Stimulated activated CD8-positive, alpha-beta memory T cell treated with anti-CD3 and anti-CD28 coated beads, Interleukin-4, amount 100 ng/mL, for 1 hour (primary cell): ENCODE measurements around the gene PMVK.
A peak's percentile ranks its signal among the peaks of the same experiment; 100 is the strongest.
"Not testable (repeated sequence)": the region's sequence is repeated elsewhere in the genome, so short reads cannot be mapped to it uniquely, and the experiment has no call there.

Experiments
- DNase-seq, 2 donors: peaks; one replicate each; pipeline ENCODE4 v3.0.0-alpha.2; 2020; ENCODE audit warnings: low read depth in 2 of 2, low spot score in 1 of 2

The PMVK gene

DNA sequence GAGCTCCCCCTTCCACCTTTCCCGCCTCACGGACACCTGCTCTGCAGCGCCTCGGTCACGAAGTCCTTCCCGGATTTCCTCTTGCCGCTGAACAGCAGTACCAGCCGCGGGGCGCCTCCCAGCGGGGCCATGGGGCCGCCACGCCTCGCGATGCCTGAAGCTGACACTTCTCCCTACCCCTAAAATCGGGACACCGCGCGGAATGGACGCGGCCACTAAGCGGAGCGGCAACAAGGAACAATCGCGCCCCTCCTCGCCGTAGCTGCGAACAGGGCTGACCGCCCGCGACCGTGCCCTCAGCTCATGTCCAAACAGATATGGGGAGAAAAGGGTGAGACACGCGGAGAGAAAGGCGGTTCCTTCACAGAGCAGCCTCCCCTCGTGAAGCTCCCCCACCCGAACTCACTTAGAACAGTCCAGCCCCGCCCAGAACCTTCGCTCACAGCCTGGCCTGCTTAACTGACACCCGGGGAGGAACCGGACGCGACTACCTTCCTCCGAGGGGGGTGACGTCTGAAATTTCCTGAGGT lies at the start of gene PMVK:
TSS of gene PMVK (minus strand) at position 165 of the 530 bp plus-strand sequence. CDS start at position 131, 34 bp downstream.
- DNase-seq, result peak; percentile 86 to 91

- no peak for DNase-seq
These were observed 47.4 kb upstream of the PMVK start for GRCh38 chr1:154983776-154984466.

GRCh38 chr1:154982897-154983648 lies 46.6 kb upstream of the PMVK start, which contains the start of gene FLAD1:
TSS of gene FLAD1 (plus strand) at chr1:154983344. CDS start at chr1:154983695, 351 bp downstream.
- DNase-seq, result peak; percentile 80 to 87

GRCh38 chr1:154982341-154982740 lies 45.8 kb upstream of the PMVK start:
- no peak for DNase-seq

GRCh38 chr1:154978360-154978759 lies 41.8 kb upstream of the PMVK start:
- DNase-seq, result no peak

DNA sequence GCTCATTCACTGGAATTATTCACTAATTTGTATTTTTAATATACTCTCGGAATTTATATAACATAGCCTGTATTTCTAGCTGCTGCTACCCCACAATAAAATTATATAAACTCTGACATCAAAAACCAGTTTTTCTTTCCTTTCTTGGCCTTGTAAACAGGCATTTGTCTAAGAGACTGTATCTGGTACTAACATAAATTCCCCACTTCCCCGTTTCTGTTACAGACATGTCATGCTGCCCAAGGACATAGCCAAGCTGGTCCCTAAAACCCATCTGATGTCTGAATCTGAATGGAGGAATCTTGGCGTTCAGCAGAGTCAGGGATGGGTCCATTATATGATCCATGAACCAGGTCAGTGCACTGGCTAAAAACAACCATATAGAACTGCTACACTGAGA lies 41.2 kb upstream of the PMVK start:
- DNase-seq, result not testable (repeated sequence)

- no peak for DNase-seq
These were observed 39.0 kb upstream of the PMVK start for GRCh38 chr1:154975409-154976059.

GRCh38 chr1:154974808-154975408 lies 38.4 kb upstream of the PMVK start:
- peak; percentile 86 to 91 for DNase-seq

DNA sequence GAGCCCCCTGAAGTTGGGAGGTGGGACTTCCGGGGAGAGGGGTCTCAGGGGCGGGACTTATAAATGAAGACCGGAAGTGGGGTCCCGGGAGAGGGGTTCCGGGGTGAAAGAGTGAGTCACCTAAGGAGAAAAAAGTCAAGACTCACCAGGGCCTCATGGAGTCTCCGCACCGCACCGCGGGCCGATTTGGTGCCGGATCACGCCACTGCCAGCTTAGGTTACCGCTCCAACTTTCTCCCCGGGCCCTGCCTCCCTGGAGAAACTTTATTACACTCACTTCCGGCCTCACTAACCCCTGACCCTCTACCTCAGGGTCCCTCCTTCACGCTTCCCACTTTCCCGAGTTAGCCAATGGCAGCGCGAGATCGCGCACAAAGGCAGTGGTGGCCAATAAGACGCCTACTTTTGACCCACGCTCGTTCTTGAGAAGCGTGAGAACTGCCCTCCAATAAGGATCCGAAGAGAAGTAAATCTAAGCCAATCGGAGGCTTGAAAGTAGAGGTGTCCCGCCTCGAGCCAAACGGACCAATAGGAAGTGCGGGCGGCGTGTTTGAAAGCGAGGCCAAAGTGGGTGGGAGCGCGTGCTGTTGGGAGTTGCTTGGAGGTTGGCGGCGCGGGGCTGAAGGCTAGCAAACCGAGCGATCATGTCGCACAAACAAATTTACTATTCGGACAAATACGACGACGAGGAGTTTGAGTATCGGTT lies 37.7 kb upstream of the PMVK start, which contains the start of gene CKS1B:
TSS of gene CKS1B (plus strand) at position 580 of the 706 bp plus-strand sequence. CDS start at position 645, 65 bp downstream.
- DNase-seq, result peak; percentile 87 to 92

DNA sequence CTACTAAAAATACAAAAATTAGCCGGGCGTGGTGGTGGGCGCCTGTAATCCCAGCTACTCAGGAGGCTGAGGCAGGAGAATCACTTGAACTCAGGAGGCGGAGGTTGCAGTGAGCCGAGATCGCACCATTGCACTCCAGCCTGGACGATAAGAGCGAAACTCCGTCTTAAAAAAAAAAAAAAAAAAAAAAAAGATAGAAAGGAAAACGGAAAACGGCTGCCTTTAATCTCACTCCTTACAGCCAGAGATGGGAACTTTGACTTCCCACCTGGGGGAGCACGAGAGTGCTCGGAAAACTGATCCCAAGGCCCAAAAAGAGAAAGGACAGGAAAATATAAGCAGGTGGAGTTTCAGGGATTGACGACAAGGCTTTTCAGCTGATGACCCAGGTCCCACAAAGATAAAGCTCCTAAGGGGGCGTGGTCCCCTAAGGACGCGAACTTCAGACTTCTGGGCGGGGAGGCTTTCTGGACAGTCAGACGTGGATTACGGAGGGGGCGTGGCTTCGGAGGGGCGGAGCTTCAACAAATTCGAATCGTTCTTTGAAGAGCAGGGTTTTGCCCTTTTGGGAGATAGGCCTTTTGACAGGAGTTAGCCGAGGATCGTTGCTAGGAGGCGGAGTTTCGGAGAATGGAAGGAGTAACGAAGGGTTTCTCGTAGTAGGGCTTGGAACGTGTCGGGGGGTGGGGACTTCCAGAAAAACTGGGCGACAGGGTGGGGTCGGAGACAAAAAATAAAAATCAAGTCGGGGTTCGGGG lies 37.0 kb upstream of the PMVK start:
- DNase-seq, result peak; percentile 78

GRCh38 chr1:154972517-154973343 lies 36.2 kb upstream of the PMVK start:
- DNase-seq, result no peak

DNA sequence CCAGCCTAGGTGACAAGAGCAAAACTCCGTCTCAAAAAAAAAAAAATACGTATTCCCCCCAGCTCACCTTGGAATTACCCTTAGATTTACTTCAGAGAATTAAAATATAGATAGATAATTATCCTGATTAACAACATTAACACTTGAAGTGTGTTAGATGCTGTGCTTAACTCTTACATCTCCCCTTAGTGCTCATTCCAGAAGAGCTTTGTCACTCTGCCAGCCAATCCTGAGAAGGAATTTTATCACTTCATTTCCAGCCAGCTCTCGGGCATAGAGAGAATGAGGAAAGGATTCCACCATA lies 35.6 kb upstream of the PMVK start:
- no peak for DNase-seq

DNA sequence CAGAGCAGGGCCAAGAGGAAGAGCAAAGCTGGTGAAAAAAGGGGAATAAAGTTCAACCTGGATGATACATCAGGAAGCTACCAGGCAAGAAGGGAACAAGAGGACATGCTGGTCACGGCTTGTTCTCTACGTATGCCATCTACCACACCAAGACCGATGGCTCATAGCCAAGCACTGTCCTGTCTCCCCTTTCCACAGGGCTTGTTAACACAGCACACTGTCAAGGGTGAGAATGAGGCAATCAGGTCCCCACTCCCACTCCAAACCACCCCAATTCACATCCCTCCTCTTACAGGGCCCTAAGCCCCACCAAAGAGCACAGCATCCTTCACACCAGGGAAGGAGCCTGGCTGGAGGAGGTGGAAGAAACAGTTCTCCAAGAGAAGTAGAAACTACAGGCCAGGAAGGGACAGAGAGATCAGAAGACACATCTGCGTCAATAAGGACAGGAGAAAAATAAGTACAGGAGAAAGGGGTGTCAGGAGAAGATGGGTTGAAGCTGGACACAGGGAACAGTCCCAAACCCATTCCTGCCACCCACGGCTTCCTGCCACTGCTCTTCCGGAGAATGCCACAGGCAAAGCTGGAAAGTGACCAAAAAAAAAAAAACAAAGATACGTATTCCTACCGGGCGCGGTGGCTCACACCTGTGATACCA lies 35.0 kb upstream of the PMVK start:
- DNase-seq, result no peak

- DNase-seq, result no peak
These were observed 34.3 kb upstream of the PMVK start, which contains the start of gene SHC1 for GRCh38 chr1:154970631-154971340. TSS of gene SHC1 (minus strand) at chr1:154970747. CDS start at chr1:154970526, 221 bp downstream.

DNA sequence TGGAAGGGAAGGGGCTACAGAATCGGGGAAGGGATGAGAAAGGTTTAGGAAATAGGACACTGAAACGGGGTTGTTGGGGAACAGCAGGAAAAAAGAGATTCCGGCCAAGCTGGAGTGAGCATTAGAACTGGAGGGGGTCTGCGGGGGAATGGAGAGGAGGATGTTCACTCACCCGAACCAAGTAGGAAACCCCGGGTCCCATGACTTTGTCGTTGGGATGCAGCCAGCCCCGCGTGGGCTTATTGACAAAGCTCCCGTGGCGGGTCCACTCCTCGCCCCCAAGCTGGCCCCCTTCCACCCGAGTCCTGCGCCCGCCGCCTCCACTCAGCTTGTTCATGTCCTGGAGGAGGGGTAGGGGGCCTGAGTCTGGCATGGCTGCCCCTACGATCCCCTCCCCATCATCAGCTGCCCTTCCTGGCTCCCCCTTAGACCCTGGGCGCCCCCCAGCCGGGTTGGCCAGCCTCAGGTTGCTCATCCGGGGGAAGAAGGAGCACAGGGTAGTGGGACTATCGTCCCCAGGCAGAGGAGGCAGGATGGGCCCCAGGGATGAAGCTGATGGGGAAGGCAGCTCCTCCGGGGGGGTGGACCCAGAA lies 33.4 kb upstream of the PMVK start:
- no peak for DNase-seq

DNA sequence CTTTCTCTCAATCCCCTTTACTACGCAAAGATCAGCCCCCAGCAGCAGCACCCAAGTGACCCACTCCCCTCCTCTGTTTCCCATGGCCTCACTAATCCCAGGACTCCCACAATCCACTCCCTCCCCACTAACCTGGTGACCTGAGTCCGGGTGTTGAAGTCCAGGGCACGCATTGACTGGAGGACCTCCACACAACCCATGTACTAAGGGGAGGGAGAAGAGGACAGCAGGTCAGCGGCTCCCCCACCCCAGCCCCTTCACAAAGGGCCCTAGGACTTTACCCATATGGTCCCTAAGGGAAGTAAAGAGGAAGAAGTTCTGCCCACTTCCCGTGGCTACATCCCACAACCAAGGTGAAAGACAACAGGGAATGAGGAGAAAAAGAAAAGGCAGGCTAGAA lies 32.7 kb upstream of the PMVK start:
- no peak for DNase-seq

DNA sequence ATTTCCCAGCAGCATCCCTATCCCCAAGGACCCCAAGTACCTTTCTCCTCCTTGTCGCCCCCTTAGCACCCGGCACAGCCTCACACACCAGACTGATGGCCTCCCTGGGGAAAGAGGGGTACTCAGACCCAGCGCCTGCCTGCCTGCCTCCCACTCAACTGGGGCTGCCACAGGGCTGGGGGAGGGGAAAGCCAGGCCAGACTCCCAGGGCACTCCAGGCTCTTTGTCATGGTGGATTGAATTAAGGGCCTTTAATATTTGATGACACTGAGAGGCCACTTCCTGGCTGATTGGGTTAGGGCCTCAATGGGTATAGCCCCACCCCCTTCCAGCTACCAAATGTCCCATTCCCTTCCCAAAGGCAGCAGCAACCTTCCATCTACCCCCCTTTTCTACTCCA lies 32.2 kb upstream of the PMVK start:
- no peak for DNase-seq
